HL-60 (cell line): ENCODE results near the gene KCNMA1.

ENCODE experiments used
- CTCF ChIP-seq: IDR thresholded peaks from one replicate; pipeline ENCODE4 v1.5.1; 2011; ENCODE audit warnings: low read length, control low read depth, inconsistent platforms; ENCODE audit not compliant: insufficient read depth
- GABPA ChIP-seq: IDR thresholded peaks from 2 replicates; pipeline ENCODE4 v1.6.1; 2012; ENCODE audit warnings: low read depth
- POLR2AphosphoS5 ChIP-seq: IDR thresholded peaks from 2 replicates; pipeline ENCODE4 v1.6.1; 2012; ENCODE audit warnings: low read depth
- SPI1 ChIP-seq: IDR thresholded peaks from 2 replicates; pipeline ENCODE4 v1.6.1; 2012; ENCODE audit warnings: low read depth, mild to moderate bottlenecking, borderline replicate concordance
- TF ChIP-seq, protein P1 (sequence below): IDR thresholded peaks from 2 replicates; pipeline ENCODE4 v1.6.1; 2012; ENCODE audit warnings: low read depth; ENCODE audit not compliant: insufficient replicate concordance

DNA sequence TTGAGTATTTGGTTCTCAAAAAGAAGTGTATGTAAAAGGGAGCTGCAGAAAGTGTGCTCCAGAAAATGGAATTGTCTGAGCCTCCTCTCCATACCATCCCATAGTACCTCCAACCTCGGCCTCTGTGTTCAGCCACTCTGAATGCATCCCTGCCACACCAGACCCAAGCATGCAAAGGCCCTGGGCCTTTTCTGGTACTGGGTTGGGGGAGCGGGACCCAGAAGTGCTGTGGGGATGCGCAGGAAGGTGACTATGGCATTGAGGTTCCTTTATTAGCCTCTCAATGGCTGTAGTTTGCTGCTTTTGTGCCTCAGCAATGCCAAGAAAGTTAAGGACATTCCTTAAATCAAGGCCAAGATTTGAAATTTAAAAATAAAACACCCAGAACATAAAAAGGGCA, 2.1 kb upstream of the KCNMA1 start:
- no peak for TF ChIP-seq CTCF
- TF ChIP-seq POLR2AphosphoS5: no peak
- no peak for TF ChIP-seq GABPA
- TF ChIP-seq, protein P1, sequence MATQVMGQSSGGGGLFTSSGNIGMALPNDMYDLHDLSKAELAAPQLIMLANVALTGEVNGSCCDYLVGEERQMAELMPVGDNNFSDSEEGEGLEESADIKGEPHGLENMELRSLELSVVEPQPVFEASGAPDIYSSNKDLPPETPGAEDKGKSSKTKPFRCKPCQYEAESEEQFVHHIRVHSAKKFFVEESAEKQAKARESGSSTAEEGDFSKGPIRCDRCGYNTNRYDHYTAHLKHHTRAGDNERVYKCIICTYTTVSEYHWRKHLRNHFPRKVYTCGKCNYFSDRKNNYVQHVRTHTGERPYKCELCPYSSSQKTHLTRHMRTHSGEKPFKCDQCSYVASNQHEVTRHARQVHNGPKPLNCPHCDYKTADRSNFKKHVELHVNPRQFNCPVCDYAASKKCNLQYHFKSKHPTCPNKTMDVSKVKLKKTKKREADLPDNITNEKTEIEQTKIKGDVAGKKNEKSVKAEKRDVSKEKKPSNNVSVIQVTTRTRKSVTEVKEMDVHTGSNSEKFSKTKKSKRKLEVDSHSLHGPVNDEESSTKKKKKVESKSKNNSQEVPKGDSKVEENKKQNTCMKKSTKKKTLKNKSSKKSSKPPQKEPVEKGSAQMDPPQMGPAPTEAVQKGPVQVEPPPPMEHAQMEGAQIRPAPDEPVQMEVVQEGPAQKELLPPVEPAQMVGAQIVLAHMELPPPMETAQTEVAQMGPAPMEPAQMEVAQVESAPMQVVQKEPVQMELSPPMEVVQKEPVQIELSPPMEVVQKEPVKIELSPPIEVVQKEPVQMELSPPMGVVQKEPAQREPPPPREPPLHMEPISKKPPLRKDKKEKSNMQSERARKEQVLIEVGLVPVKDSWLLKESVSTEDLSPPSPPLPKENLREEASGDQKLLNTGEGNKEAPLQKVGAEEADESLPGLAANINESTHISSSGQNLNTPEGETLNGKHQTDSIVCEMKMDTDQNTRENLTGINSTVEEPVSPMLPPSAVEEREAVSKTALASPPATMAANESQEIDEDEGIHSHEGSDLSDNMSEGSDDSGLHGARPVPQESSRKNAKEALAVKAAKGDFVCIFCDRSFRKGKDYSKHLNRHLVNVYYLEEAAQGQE: no peak
- TF ChIP-seq SPI1: no peak
